Left ventricle myocardium inferior (tissue), 1 donor: ENCODE measurements around the gene PFKM. TPM values are rescaled to one million over a fixed set of nuclear protein-coding genes. Genes with fewer than 3 reads are reported as not detected.

ENCODE experiments used
- DNase-seq: peaks from one replicate; pipeline ENCODE4 v3.0.0-alpha.2; 2020
- H3K27ac ChIP-seq: fragments of 200-600 bp; replicated peaks from 2 replicates; pipeline ENCODE4 v1.8.0; 2021
- H3K27me3 ChIP-seq: fragments of 200-600 bp; 2 replicates; pipeline ENCODE4 v1.8.0; 2021; ENCODE audit warnings: low read depth
- H3K36me3 ChIP-seq: fragments of 200-600 bp; 2 replicates; pipeline ENCODE4 v1.8.0; 2021
- H3K4me1 ChIP-seq: fragments of 200-600 bp; 2 replicates; pipeline ENCODE4 v1.8.0; 2021
- H3K4me3 ChIP-seq: fragments of 200-600 bp; 2 replicates; pipeline ENCODE4 v1.8.0; 2021; ENCODE audit warnings: mild to moderate bottlenecking, moderate library complexity
- H3K9me3 ChIP-seq: fragments of 200-600 bp; replicated peaks from 2 replicates; pipeline ENCODE4 v1.8.0; 2021
- intact Hi-C: fragments of 100-400 bp; cut with micrococcal nuclease; formaldehyde crosslinking; loops from one replicate; pipeline ENCODE4 v1.11.0; 2022
- total RNA-seq: library from RNA; stranded (reverse); fragmentation: NEBNext Ultra II Directional; extraction: Animal tissue kit (Norgen Biotek cat#: 25700); gene quantifications from one replicate; pipeline ENCODE4 v1.2.1, GENCODE V29; 2021
- TF ChIP-seq, protein P1 (sequence below): fragments of 200-600 bp; IDR thresholded peaks from 2 replicates; pipeline ENCODE4 v1.8.0; 2021; ENCODE audit warnings: antibody characterized with exemption, mild to moderate bottlenecking, borderline replicate concordance
- donor health status: DM: no; HTN: yes; CAD: no; lungs with severe emphysema.

PFKM gene
- total RNA-seq, 1 donor from 2014 or later, result 671 TPM

DNA sequence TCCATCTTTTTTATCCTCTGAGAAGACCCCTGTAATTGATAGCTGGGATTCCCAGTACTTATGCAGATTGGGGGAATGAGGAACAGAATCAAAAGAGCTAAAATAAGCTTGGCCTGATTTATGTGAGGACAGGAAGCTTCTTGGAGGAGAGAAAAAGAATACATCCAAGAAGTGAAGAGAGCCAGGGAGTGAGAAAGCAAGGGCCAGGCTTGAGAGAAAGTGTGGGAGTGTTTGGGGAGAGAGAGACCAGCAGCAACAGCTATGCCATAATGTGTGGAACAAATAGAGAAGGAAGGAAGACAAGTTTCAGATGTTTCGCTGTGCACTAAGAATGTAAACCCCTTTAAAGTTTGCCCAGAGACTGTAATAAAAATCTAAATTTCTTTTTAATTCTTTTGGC lies 60.3 kb downstream of the PFKM start:
- TF ChIP-seq, protein P1, sequence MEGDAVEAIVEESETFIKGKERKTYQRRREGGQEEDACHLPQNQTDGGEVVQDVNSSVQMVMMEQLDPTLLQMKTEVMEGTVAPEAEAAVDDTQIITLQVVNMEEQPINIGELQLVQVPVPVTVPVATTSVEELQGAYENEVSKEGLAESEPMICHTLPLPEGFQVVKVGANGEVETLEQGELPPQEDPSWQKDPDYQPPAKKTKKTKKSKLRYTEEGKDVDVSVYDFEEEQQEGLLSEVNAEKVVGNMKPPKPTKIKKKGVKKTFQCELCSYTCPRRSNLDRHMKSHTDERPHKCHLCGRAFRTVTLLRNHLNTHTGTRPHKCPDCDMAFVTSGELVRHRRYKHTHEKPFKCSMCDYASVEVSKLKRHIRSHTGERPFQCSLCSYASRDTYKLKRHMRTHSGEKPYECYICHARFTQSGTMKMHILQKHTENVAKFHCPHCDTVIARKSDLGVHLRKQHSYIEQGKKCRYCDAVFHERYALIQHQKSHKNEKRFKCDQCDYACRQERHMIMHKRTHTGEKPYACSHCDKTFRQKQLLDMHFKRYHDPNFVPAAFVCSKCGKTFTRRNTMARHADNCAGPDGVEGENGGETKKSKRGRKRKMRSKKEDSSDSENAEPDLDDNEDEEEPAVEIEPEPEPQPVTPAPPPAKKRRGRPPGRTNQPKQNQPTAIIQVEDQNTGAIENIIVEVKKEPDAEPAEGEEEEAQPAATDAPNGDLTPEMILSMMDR, result no peak
- no peak overlapping the region for H3K27ac ChIP-seq
- DNase-seq, result no peak
- peaks cover 23% of the 10 kb centered on the region for H3K4me1 ChIP-seq
- no peaks in the 10 kb centered on the region for H3K9me3 ChIP-seq
- peaks cover 88% of the 10 kb centered on the region for H3K27me3 ChIP-seq
- no peak overlapping the region for H3K4me3 ChIP-seq
- H3K36me3 ChIP-seq, result no peaks in the 10 kb centered on the region
- intact Hi-C loops, result no loop called here

- Histone ChIP-seq H3K4me1 (peaks cover 25% of the 10 kb centered on the region), H3K4me3 (no peak overlapping the region), H3K9me3 (no peaks in the 10 kb centered on the region), H3K36me3 (no peaks in the 10 kb centered on the region), H3K27ac (peak overlapping the region; percentile 45), H3K27me3 (peaks cover 97% of the 10 kb centered on the region)
- DNase-seq, result no peak
- TF ChIP-seq, protein P1, result no peak
- intact Hi-C loops, result no loop called here
These were observed 61.3 kb downstream of the PFKM start for GRCh38 chr12:48180424-48180823.

DNA sequence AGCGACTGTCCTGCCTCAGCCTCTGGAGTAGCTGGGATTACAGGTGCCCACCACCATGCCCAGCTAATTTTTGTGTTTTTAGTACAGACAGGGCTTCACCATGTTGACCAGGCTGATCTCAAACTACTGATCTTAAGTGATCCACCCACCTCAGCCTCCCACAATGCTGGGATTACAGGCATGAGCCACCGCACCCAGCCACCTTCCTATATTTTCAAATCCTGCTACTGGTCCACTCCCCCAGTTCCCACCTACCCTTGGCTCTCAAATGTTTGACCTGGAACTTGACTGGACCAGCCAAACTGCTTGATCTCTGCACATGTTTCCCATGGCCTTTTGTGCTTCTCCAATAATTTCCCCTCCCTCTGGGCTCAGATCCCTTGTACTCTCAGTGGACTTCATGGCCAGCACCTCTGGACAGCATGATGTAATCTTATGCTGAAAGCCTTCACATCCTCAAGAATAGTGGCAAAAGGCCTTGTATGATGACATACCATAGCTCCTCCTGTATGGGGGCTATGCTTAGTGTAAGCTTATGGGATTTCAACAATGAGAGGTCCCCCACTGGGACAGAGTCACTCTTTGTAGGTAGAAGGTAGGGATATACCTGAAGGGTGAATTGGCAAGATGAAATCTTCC lies 61.8 kb downstream of the PFKM start:
- TF ChIP-seq, protein P1, result no peak
- Histone ChIP-seq H3K27ac (peak overlapping the region; percentile 57), H3K27me3 (peaks cover 96% of the 10 kb centered on the region), H3K4me3 (no peak overlapping the region), H3K9me3 (no peaks in the 10 kb centered on the region), H3K36me3 (no peaks in the 10 kb centered on the region), H3K4me1 (peaks cover 25% of the 10 kb centered on the region)
- intact Hi-C loops, result no loop called here
- DNase-seq, result no peak

GRCh38 chr12:48182631-48183030 lies 63.5 kb downstream of the PFKM start:
- TF ChIP-seq, protein P1, result no peak
- peaks cover 25% of the 10 kb centered on the region for H3K4me1 ChIP-seq
- H3K36me3 ChIP-seq, result no peaks in the 10 kb centered on the region
- peak overlapping the region; percentile 82 for H3K4me3 ChIP-seq
- peaks cover 83% of the 10 kb centered on the region for H3K27me3 ChIP-seq
- DNase-seq, result no peak
- no peaks in the 10 kb centered on the region for H3K9me3 ChIP-seq
- intact Hi-C loops, result no loop called here
- H3K27ac ChIP-seq, result peak overlapping the region; percentile 74

GRCh38 chr12:48183091-48183875 lies 64.1 kb downstream of the PFKM start, which contains the start of gene CCDC184:
CCDC184 (plus strand) TSS chr12:48183644; CDS start chr12:48184123, 479 bp downstream.
- H3K4me3 ChIP-seq, result peak within 1 kb of the TSS; percentile 82
- H3K27ac ChIP-seq, result peak within 1 kb of the TSS; percentile 74
- no peaks in the 10 kb centered on the region for H3K36me3 ChIP-seq
- peak; percentile 59 for DNase-seq
- peaks cover 25% of the 10 kb centered on the region for H3K4me1 ChIP-seq
- H3K27me3 ChIP-seq, result peaks cover 76% of the 10 kb centered on the region
- intact Hi-C loops, result no loop called here
- no peaks in the 10 kb centered on the region for H3K9me3 ChIP-seq
- TF ChIP-seq, protein P1, result peak; percentile 50
